H1 (cell line): ENCODE results near the gene ADAMTS14. TPM values are rescaled to one million over a fixed set of nuclear protein-coding genes. Genes with fewer than 3 reads are reported as not detected.

Experiments used
- CTCF ChIA-PET: fragments of 300-600 bp; sonication (Branson Sonifier 250); formaldehyde crosslinking; loops from one replicate; lab custom pipeline; 2021; ENCODE audit not compliant: partially characterized antibody; lab: Charles Lee
- POLR2A ChIA-PET: fragments of 300-600 bp; sonication (Branson Sonifier 250); formaldehyde crosslinking; loops from one replicate; lab custom pipeline; 2021; ENCODE audit warnings: inconsistent platforms; ENCODE audit not compliant: partially characterized antibody; lab: Charles Lee
- DNase-seq, 2 experiments: peaks; one replicate each; pipeline versions ENCODE4 v3.0.0 to v3.0.0-alpha.2; 2010 to 2022; ENCODE audit warnings: low spot score in 2 of 2, low read depth in 1 of 2, mixed read lengths in 1 of 2
- FAIRE-seq: peaks from 2 replicates; lab custom pipeline; 2011; peaks lifted over from hg19 to GRCh38; lab: Jason Lieb, UNC
- H2AFZ ChIP-seq: 2 replicates; pipeline ENCODE4 v1.8.1; 2012; ENCODE audit warnings: low read length, inconsistent platforms
- H2AK5ac ChIP-seq: 2 replicates; pipeline ENCODE4 v1.6.1; 2013; ENCODE audit warnings: low read depth, low read length
- H2BK120ac ChIP-seq: replicated peaks from 2 replicates; pipeline ENCODE3; 2013; ENCODE audit warnings: low read depth, low read length, inconsistent platforms
- H2BK12ac ChIP-seq: 2 replicates; pipeline ENCODE4 v1.6.1; 2013; ENCODE audit warnings: low read depth, low read length
- H2BK15ac ChIP-seq: 2 replicates; pipeline ENCODE4 v1.6.1; 2013; ENCODE audit warnings: low read length
- H2BK20ac ChIP-seq: 2 replicates; pipeline ENCODE4 v1.6.1; 2013; ENCODE audit warnings: low read length
- H2BK5ac ChIP-seq: 2 replicates; pipeline ENCODE4 v1.6.1; 2013; ENCODE audit warnings: low read depth, low read length
- H3K14ac ChIP-seq: 2 replicates; pipeline ENCODE4 v1.6.1; 2013; ENCODE audit warnings: inconsistent platforms; ENCODE audit not compliant: insufficient read length
- H3K18ac ChIP-seq: 2 replicates; pipeline ENCODE4 v1.6.1; 2013; ENCODE audit warnings: low read length; ENCODE audit errors: extremely low read depth
- H3K23ac ChIP-seq: 2 replicates; pipeline ENCODE4 v1.6.1; 2013; ENCODE audit warnings: inconsistent platforms; ENCODE audit not compliant: insufficient read length
- H3K23me2 ChIP-seq: 2 replicates; pipeline ENCODE4 v1.6.1; 2013; ENCODE audit warnings: low read depth, low read length
- H3K27ac ChIP-seq: 2 replicates; pipeline ENCODE4 v1.6.1; 2011; ENCODE audit warnings: low read depth, low read length, inconsistent platforms
- H3K27me3 ChIP-seq, 4 experiments: replicated peaks in 1 of 4; 1 replicate in 1 of 4; 2 replicates in 3 of 4; pipeline versions ENCODE4 v1.6.1 to v1.8.1; 2011 to 2013; ENCODE audit warnings: low read length in 3 of 4, mild to moderate bottlenecking in 3 of 4, inconsistent platforms in 2 of 4, mixed read lengths in 2 of 4, moderate library complexity in 1 of 4; ENCODE audit not compliant: control insufficient read depth in 3 of 4, insufficient read depth in 3 of 4; ENCODE audit errors: extremely low read depth in 1 of 4
- H3K36me3 ChIP-seq, 4 experiments: 2 replicates each; pipeline versions ENCODE4 v1.6.1 to v1.8.1; 2011 to 2013; ENCODE audit warnings: mild to moderate bottlenecking in 4 of 4, low read length in 3 of 4, moderate library complexity in 2 of 4, control low read depth in 1 of 4, inconsistent platforms in 1 of 4; ENCODE audit not compliant: insufficient read depth in 4 of 4, control insufficient read depth in 2 of 4
- H3K4ac ChIP-seq: replicated peaks from 2 replicates; pipeline ENCODE3; 2013; ENCODE audit warnings: low read length, low read depth, mixed read lengths, inconsistent platforms; ENCODE audit not compliant: insufficient read length
- H3K4me1 ChIP-seq, 4 experiments: replicated peaks in 1 of 4; 1 replicate in 1 of 4; 2 replicates in 3 of 4; pipeline versions ENCODE4 v1.6.1 to v1.8.1; 2011 to 2013; ENCODE audit warnings: low read length in 3 of 4, inconsistent platforms in 2 of 4, mixed read lengths in 1 of 4; ENCODE audit not compliant: insufficient read depth in 4 of 4, control insufficient read depth in 3 of 4
- H3K4me2 ChIP-seq, 2 experiments: 2 replicates each; pipeline versions ENCODE4 v1.6.1 to v1.8.1; 2011 to 2013; ENCODE audit warnings: low read depth in 2 of 2, low read length in 2 of 2, control low read depth in 1 of 2, inconsistent platforms in 1 of 2, mild to moderate bottlenecking in 1 of 2; ENCODE audit not compliant: insufficient read depth in 1 of 2
- H3K4me3 ChIP-seq, 4 experiments: fragments of 200-600, 300-600 bp in 1 of 4; sonication (generic), shearing (Covaris generic), sonication (Bioruptor Twin) in 1 of 4; 2 replicates each; pipeline versions ENCODE4 v1.5.1 to v1.8.1; 2011 to 2016; ENCODE audit warnings: low read length in 4 of 4, low read depth in 3 of 4, control low read depth in 2 of 4, inconsistent platforms in 2 of 4, mild to moderate bottlenecking in 2 of 4, mixed read lengths in 1 of 4, moderate library complexity in 1 of 4; ENCODE audit not compliant: insufficient read depth in 2 of 4; ENCODE audit errors: extremely low read depth in 1 of 4
- H3K56ac ChIP-seq: replicated peaks from 2 replicates; pipeline ENCODE3; 2013; ENCODE audit warnings: low read depth, mild to moderate bottlenecking, mixed read lengths, low read length, inconsistent platforms; ENCODE audit not compliant: insufficient read length
- H3K79me1 ChIP-seq: 2 replicates; pipeline ENCODE4 v1.6.1; 2013; ENCODE audit warnings: low read depth, low read length, control low read depth
- H3K79me2 ChIP-seq, 2 experiments: 2 replicates each; pipeline versions ENCODE4 v1.6.1 to v1.8.1; 2012 to 2013; ENCODE audit warnings: low read length in 2 of 2, mild to moderate bottlenecking in 2 of 2, inconsistent platforms in 1 of 2; ENCODE audit not compliant: insufficient read depth in 2 of 2, control insufficient read depth in 1 of 2
- H3K9ac ChIP-seq, 4 experiments: replicated peaks in 1 of 4; 1 replicate in 1 of 4; 2 replicates in 3 of 4; pipeline versions ENCODE4 v1.6.1 to v1.8.1; 2011 to 2013; ENCODE audit warnings: low read depth in 3 of 4, low read length in 3 of 4, control low read depth in 2 of 4, mild to moderate bottlenecking in 2 of 4, moderate library complexity in 2 of 4, inconsistent platforms in 1 of 4; ENCODE audit errors: extremely low read depth in 1 of 4
- H3K9me3 ChIP-seq, 2 experiments: 2 replicates each; pipeline versions ENCODE4 v1.6.1 to v1.8.1; 2012 to 2013; ENCODE audit warnings: mild to moderate bottlenecking in 2 of 2, moderate library complexity in 2 of 2, control low read depth in 1 of 2, inconsistent platforms in 1 of 2, low read depth in 1 of 2, low read length in 1 of 2, mixed read lengths in 1 of 2; ENCODE audit not compliant: insufficient read depth in 2 of 2
- H4K20me1 ChIP-seq, 2 experiments: replicated peaks in 1 of 2; 2 replicates each; pipeline versions ENCODE3 to v1.8.1; 2011 to 2013; ENCODE audit warnings: inconsistent platforms in 2 of 2, low read length in 2 of 2, mild to moderate bottlenecking in 1 of 2; ENCODE audit not compliant: insufficient read depth in 2 of 2, control insufficient read depth in 1 of 2
- H4K5ac ChIP-seq: 2 replicates; pipeline ENCODE4 v1.6.1; 2013; ENCODE audit warnings: low read length, low read depth, mixed read lengths, inconsistent platforms; ENCODE audit not compliant: insufficient read length
- H4K8ac ChIP-seq: 2 replicates; pipeline ENCODE4 v1.8.0; 2013; ENCODE audit warnings: mild to moderate bottlenecking, moderate library complexity, low read length, inconsistent platforms; ENCODE audit not compliant: insufficient read depth; ENCODE audit errors: extremely low read depth
- H4K91ac ChIP-seq: replicated peaks from 2 replicates; pipeline ENCODE3; 2013; ENCODE audit warnings: low read length, mixed read lengths, inconsistent platforms; ENCODE audit not compliant: insufficient read length
- CHD2 ChIP-seq: IDR thresholded peaks from 2 replicates; pipeline ENCODE4 v1.6.1; 2012; ENCODE audit warnings: low read length, improper control_type of control experiment
- KDM5A ChIP-seq: fragments of 200-600 bp; IDR thresholded peaks from 2 replicates; pipeline ENCODE4 v1.7.1; 2012; ENCODE audit warnings: mild to moderate bottlenecking, low read length, inconsistent platforms, mixed read lengths
- WGBS, 2 experiments: shearing (Covaris generic) in 1 of 2; methylation state at CpG; one replicate each; pipeline versions ENCODE4 v1.1.6 to v1.1.7; 2013 to 2015; ENCODE audit warnings: low lambda C conversion rate in 2 of 2, mixed read lengths in 2 of 2, inconsistent platforms in 1 of 2, low coverage in 1 of 2, missing lambda C conversion rate in 1 of 2; ENCODE audit not compliant: insufficient replicate concordance in 2 of 2, insufficient coverage in 1 of 2, insufficient read length in 1 of 2; ENCODE audit errors: extremely low coverage in 1 of 2, missing lambda C conversion rate in 1 of 2; 5-methylcytosine and 5-hydroxymethylcytosine counted together
- polyA plus RNA-seq, 7 experiments: library from polyadenylated mRNA; depleted of rRNA in 3 of 7; stranded (reverse) in 5 of 7; unstranded in 2 of 7; fragments of >200 nt in 5 of 7; fragments of 200-250 nt in 2 of 7; gene quantifications; 1 replicate in 5 of 7; 2 replicates in 1 of 7; 4 replicates in 1 of 7; pipeline versions ENCODE4 v1.2.1 to v1.2.3, GENCODE V29; 2011 to 2013; ENCODE audit warnings: missing spikeins in 2 of 7, mixed read lengths in 2 of 7
- total RNA-seq: library from RNA; stranded (reverse); fragmentation: NEBNext Ultra II Directional; extraction: Animal tissue kit (Norgen Biotek cat#: 25700); gene quantifications from 2 replicates; pipeline ENCODE4 v1.2.1, GENCODE V29; 2021
- TF ChIP-seq, protein P1 (sequence below): IDR thresholded peaks from 2 replicates; pipeline ENCODE4 v1.6.1; 2011; ENCODE audit warnings: low read length, improper control_type of control experiment

ADAMTS14 gene
- total and polyA plus RNA-seq, 2 of the 8 experiments (the other 6 are each of a cell fraction or from before 2014, with no cell fraction given): 2.0 to 2.3 TPM

DNA sequence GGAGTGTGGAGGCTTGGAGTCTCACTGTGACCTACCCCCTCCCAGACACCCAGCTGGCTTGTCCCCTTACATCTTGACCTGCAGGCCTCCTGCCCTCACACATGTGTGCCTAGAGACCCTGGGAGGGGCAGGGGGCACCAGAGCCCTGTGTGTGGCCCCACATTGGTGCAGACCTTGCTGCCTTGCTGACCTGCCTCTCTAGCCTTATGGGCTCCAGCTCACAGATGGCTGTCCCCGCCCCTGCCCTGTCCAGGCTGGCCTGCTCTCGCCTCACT lies 9.4 kb downstream of the ADAMTS14 start:
- H2BK15ac ChIP-seq: 0 out of 2 replicates have a peak overlapping the region, but pooled peaks have one; percentile 88
- no peaks in the 10 kb centered on the region for H3K23me2 ChIP-seq
- no peak overlapping the region for H2BK12ac ChIP-seq
- no peak overlapping the region for H3K27ac ChIP-seq
- FAIRE-seq (no peak), DNase-seq (no peak)
- no peak overlapping the region for H2BK5ac ChIP-seq
- no peaks in the 10 kb centered on the region for H4K20me1 ChIP-seq
- WGBS, 2 experiments: 87% methylated on average over 2 of the region's 2 CpGs; no CpG with 5 or more reads in 1 of the 2 experiments
- H3K36me3 ChIP-seq: no peaks in the 10 kb centered on the region; a peak in 1 of 8 replicates
- no peaks in the 10 kb centered on the region; the same call in 1 of the 2 replicates for H3K79me1 ChIP-seq
- ChIA-PET POLR2A (no interaction called here), CTCF (interaction anchor here (0.8 to 2.4 kb wide), 6 partner anchors 11 to 123 kb away, joined by 3 to 7 read pairs (median 3); no protein-coding TSS in a partner anchor)
- 0 out of 2 replicates have a peak overlapping the region, but pooled peaks have one; percentile 31 for H4K8ac ChIP-seq
- H3K9me3 ChIP-seq: no peaks in the 10 kb centered on the region
- no peak overlapping the region for H3K14ac ChIP-seq
- H3K4ac ChIP-seq: peak overlapping the region; percentile 61
- H2BK120ac ChIP-seq: no peak overlapping the region
- H3K9ac ChIP-seq: no peak overlapping the region
- H3K4me1 ChIP-seq: peaks cover 0 to 4% (median 1%) of the 10 kb centered on the region in 4 experiments; a peak in 2 of 7 replicates
- no peak overlapping the region for H4K5ac ChIP-seq
- no peak overlapping the region for H3K23ac ChIP-seq
- H3K4me3 ChIP-seq: no peak overlapping the region
- H3K56ac ChIP-seq: no peak overlapping the region
- peak overlapping the region; percentile 6; the same call in 1 of the 2 replicates for H2AK5ac ChIP-seq
- H3K79me2 ChIP-seq: no peaks in the 10 kb centered on the region
- H3K18ac ChIP-seq: no peak overlapping the region
- no peak overlapping the region for H3K4me2 ChIP-seq
- H2AFZ ChIP-seq: no peak overlapping the region
- H4K91ac ChIP-seq: peak overlapping the region; percentile 62
- H2BK20ac ChIP-seq: peak overlapping the region; percentile 48; the same call in 1 of the 2 replicates
- H3K27me3 ChIP-seq: no peaks in the 10 kb centered on the region
- TF ChIP-seq, protein P1, sequence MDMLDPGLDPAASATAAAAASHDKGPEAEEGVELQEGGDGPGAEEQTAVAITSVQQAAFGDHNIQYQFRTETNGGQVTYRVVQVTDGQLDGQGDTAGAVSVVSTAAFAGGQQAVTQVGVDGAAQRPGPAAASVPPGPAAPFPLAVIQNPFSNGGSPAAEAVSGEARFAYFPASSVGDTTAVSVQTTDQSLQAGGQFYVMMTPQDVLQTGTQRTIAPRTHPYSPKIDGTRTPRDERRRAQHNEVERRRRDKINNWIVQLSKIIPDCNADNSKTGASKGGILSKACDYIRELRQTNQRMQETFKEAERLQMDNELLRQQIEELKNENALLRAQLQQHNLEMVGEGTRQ: no peak
- TF ChIP-seq KDM5A: no peak
- TF ChIP-seq CHD2: no peak
